Vagina (tissue), 2 donors: ENCODE measurements around the gene REM1. TPM values are rescaled to one million over a fixed set of nuclear protein-coding genes. Genes with fewer than 3 reads are reported as not detected.
"Not testable (repeated sequence)": the region's sequence is repeated elsewhere in the genome, so short reads cannot be mapped to it uniquely, and the experiment has no call there.

Source experiments
- DNase-seq, 2 donors: peaks; one replicate each; pipeline ENCODE4 v3.0.0-alpha.2; 2017; ENCODE audit errors: extremely low spot score in 2 of 2
- H3K27ac ChIP-seq: fragments of 200-600 bp; sonication (generic); one replicate; pipeline ENCODE4 v1.5.1; 2019
- H3K27me3 ChIP-seq: fragments of 200-600 bp; sonication (generic); one replicate; pipeline ENCODE4 v1.5.1; 2019
- H3K36me3 ChIP-seq, 2 donors: fragments of 200-600 bp; sonication (generic); one replicate each; pipeline ENCODE4 v1.5.1; 2017 to 2019
- H3K4me1 ChIP-seq: fragments of 200-600 bp; sonication (generic); one replicate; pipeline ENCODE4 v1.5.1; 2019
- H3K4me3 ChIP-seq, 2 donors: fragments of 200-600 bp; sonication (generic); 1 replicate in 1 of 2; 2 replicates in 1 of 2; pipeline ENCODE4 v1.5.1; 2016 to 2019
- H3K9me3 ChIP-seq: fragments of 200-600 bp; sonication (generic); one replicate; pipeline ENCODE4 v1.5.1; 2019
- POLR2A ChIP-seq, 2 donors: fragments of 450-650 bp; IDR thresholded peaks; one replicate each; pipeline ENCODE4 v1.6.1; 2017; ENCODE audit warnings: antibody characterized with exemption in 2 of 2, mild to moderate bottlenecking in 2 of 2, moderate library complexity in 2 of 2
- POLR2AphosphoS5 ChIP-seq, 2 donors: sonication (generic); formaldehyde crosslinking; IDR thresholded peaks; one replicate each; pipeline ENCODE4 v1.9.0; 2017; ENCODE audit warnings: antibody characterized with exemption in 2 of 2, mild to moderate bottlenecking in 2 of 2, low read depth in 1 of 2; ENCODE audit not compliant: insufficient read depth in 1 of 2
- intact Hi-C: fragments of 100-400 bp; cut with DNase I; formaldehyde crosslinking; loops from one replicate; pipeline ENCODE4 v1.15.1; 2023
- total RNA-seq: library from RNA; depleted of rRNA; stranded (reverse); fragments of >200 nt; gene quantifications from one replicate; pipeline ENCODE4 v1.2.3, GENCODE V29; 2016
- TF ChIP-seq, protein P1 (sequence below), 3 experiments: fragments of 450-650 bp in 2 of 3; fragments of 200-600 bp in 1 of 3; sonication (generic) in 1 of 3; IDR thresholded peaks; one replicate each; pipeline ENCODE4 v1.5.1; 2017 to 2019; ENCODE audit warnings: antibody characterized with exemption in 3 of 3, mild to moderate bottlenecking in 2 of 3, moderate library complexity in 2 of 3

Gene REM1
- 4.4 TPM for total RNA-seq

DNA sequence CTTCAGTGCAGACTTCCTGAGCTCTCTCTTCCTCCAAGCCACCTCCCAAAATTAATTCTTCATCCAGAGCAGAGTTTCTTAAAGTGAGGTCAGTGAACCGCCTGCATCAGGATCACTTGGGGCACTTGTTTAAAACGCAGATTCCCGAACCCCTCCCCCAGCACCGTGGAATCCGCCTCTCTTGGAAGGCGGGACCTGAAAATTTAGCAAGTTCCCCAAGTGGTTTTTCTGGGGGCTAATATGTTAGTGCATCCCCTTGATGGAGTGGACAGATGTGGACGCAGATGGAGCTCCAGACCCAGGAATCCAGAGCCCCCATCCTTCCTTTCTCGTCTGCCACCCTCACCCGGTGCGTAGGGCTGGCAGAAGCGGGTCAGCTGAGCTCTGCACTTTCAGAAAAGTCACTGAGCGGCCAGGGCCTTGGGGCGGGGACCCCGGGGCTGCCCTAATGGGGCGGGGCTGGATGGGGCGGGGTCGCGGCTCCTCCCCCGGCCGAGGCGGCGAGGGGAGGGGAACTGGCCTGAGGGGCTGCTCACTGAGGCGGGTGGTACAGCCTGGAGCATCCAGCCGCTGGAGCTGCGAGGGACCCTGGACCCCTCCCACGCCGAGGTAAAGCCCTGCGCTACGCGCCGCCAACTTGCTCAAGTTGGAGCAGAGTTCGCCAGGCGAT lies at the start of gene REM1, which contains the start of gene DEFB124:
Gene REM1, plus strand, starts transcription at position 531 of the 670 bp plus-strand sequence. CDS start 1,158 bp downstream, outside the sequence.
Gene DEFB124, minus strand, starts transcription at position 370 of the 670 bp plus-strand sequence. CDS start 2,114 bp downstream, outside the sequence.
- intact Hi-C loops: no loop called here
- Histone ChIP-seq H3K4me1 (peaks cover 24% of the 10 kb centered on the region), H3K4me3 (peak within 1 kb of the TSS; percentile 57 to 80), H3K36me3 (no peaks in the 10 kb centered on the region), H3K27ac (peak within 1 kb of the TSS; percentile 90), H3K27me3 (no peaks in the 10 kb centered on the region), H3K9me3 (no peaks in the 10 kb centered on the region)
- TF ChIP-seq POLR2AphosphoS5 (IDR thresholded peaks at IDR 0.05; ENCODE audit: insufficient read depth in 1 of 2, low read depth in 1 of 2) (peak in 1 of 2 donors; percentile 89), POLR2A (IDR thresholded peaks at IDR 0.05) (peak in 1 of 2 donors; percentile 17)
- TF ChIP-seq, protein P1, sequence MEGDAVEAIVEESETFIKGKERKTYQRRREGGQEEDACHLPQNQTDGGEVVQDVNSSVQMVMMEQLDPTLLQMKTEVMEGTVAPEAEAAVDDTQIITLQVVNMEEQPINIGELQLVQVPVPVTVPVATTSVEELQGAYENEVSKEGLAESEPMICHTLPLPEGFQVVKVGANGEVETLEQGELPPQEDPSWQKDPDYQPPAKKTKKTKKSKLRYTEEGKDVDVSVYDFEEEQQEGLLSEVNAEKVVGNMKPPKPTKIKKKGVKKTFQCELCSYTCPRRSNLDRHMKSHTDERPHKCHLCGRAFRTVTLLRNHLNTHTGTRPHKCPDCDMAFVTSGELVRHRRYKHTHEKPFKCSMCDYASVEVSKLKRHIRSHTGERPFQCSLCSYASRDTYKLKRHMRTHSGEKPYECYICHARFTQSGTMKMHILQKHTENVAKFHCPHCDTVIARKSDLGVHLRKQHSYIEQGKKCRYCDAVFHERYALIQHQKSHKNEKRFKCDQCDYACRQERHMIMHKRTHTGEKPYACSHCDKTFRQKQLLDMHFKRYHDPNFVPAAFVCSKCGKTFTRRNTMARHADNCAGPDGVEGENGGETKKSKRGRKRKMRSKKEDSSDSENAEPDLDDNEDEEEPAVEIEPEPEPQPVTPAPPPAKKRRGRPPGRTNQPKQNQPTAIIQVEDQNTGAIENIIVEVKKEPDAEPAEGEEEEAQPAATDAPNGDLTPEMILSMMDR (IDR thresholded peaks at IDR 0.05): no peak
- no peak for DNase-seq

- Histone ChIP-seq H3K27ac (no peak overlapping the region), H3K36me3 (no peaks in the 10 kb centered on the region), H3K9me3 (no peaks in the 10 kb centered on the region), H3K4me3 (no peak overlapping the region), H3K27me3 (no peaks in the 10 kb centered on the region), H3K4me1 (no peaks in the 10 kb centered on the region)
- intact Hi-C loops: no loop called here
- no peak for DNase-seq
- TF ChIP-seq, protein P1 (IDR thresholded peaks at IDR 0.05): no peak
- TF ChIP-seq POLR2AphosphoS5 (IDR thresholded peaks at IDR 0.05; ENCODE audit: insufficient read depth in 1 of 2, low read depth in 1 of 2): no peak
- TF ChIP-seq POLR2A (IDR thresholded peaks at IDR 0.05): no peak
Measured at GRCh38 chr20:31425797-31426196, 49.3 kb upstream of the REM1 start.

DNA sequence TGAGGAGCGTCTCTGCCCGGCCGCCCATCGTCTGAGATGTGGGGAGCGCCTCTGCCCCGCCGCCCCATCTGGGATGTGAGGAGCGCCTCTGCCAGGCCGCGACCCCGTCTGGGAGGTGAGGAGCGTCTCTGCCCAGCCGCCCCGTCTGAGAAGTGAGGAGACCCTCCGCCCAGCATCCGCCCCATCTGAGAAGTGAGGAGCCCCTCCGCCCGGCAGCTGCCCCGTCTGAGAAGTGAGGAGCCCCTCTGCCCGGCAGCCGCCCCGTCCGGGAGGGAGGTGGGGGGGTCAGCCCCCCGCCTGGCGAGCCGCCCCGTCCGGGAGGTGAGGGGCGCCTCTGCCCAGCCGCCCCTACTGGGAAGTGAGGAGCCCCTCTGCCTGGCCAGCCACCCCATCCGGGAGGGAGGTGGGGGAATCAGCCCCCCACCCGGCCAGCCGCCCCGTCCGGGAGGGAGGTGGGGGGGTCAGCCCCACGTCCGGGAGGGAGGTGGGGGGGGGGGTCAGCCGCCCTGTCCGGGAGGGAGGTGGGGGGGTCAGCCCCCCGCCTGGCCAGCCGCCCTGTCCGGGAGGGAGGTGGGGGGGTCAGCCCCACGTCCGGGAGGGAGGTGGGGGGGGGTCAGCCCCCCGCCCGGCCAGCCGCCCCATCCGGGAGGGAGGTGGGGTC lies 48.1 kb upstream of the REM1 start:
- DNase-seq, H3K36me3 ChIP-seq, H3K27ac ChIP-seq, intact Hi-C loops, H3K27me3 ChIP-seq, H3K4me3 ChIP-seq, H3K9me3 ChIP-seq, H3K4me1 ChIP-seq: not testable (repeated sequence)

GRCh38 chr20:31427576-31427975 lies 47.5 kb upstream of the REM1 start:
- H3K36me3 ChIP-seq, H3K27me3 ChIP-seq, H3K4me1 ChIP-seq, H3K9me3 ChIP-seq, H3K4me3 ChIP-seq, intact Hi-C loops, H3K27ac ChIP-seq, DNase-seq: not testable (repeated sequence)

DNA sequence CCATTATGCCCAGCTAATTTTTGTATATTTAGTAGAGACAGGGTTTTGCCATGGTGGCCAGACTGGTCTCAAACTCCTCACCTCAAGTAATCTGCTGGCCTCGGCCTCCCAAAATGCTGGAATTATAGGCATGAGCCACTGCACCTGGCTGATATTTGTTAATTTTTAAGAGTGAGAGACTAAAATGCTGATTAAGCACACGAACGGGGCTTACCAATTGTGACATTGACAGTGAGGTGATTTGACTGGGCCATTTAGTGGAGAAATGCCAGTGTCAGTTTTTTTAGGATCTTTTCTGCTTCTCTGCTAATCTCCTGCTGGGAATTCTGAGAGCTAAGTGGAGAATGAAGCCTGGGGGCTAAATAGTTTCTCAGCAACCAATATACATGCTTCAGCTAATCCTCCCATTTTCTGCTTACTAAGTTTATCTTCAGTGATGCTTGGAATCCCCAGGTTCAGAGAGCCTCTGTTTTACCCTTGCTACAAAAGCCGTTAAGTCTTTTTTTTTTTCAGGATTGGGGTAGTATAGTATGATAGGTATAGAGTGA lies 44.4 kb upstream of the REM1 start:
- H3K36me3 ChIP-seq: no peaks in the 10 kb centered on the region
- intact Hi-C loops: no loop called here
- no peak for DNase-seq
- no peaks in the 10 kb centered on the region for H3K27me3 ChIP-seq
- TF ChIP-seq, protein P1 (IDR thresholded peaks at IDR 0.05): no peak
- no peak for TF ChIP-seq POLR2AphosphoS5 (IDR thresholded peaks at IDR 0.05; ENCODE audit: insufficient read depth in 1 of 2, low read depth in 1 of 2)
- TF ChIP-seq POLR2A (IDR thresholded peaks at IDR 0.05): no peak
- no peak overlapping the region for H3K4me3 ChIP-seq
- no peaks in the 10 kb centered on the region for H3K9me3 ChIP-seq
- H3K27ac ChIP-seq: no peak overlapping the region
- no peaks in the 10 kb centered on the region for H3K4me1 ChIP-seq
